ENCODE measurements around the gene UCN2. TPM values are rescaled to one million over a fixed set of nuclear protein-coding genes. Genes with fewer than 3 reads are reported as not detected.

Gene UCN2
- total and polyA plus RNA-seq, 2 donors (not counting 3 experiments of a cell fraction or from before 2014, with no cell fraction given) = 0.11 TPM; not detected in 1

- H3K4me1 ChIP-seq (ENCODE audit: control insufficient read depth, extremely low read depth, insufficient read depth, low read length) = peaks cover 6% of the 10 kb centered on the region
Observed at GRCh38 chr3:48592519-48593087, 29.0 kb upstream of the UCN2 start.

More at GRCh38 chr3:48592519-48593087, 29.0 kb upstream of the UCN2 start:
- ChIA-PET POLR2A (no interaction called here), CTCF (interaction anchor here (1.4 kb wide), 1 partner anchor 9 kb away, joined by 3 read pairs; no protein-coding TSS in a partner anchor)
- FAIRE-seq = no peak
- BruUV-seq (replicated peaks) = no TSS peak
- dilution Hi-C loops (cut with MboI; ENCODE audit: extremely low pct_ligation_motif_present, low sequenced_read_pairs) (no loop called here), intact Hi-C loops (cut with micrococcal nuclease) (no loop called here)
- Histone ChIP-seq H3K9me3 (replicated peaks; ENCODE audit: control insufficient read depth, insufficient read depth, low read length) (no peaks in the 10 kb centered on the region), H4K20me1 (replicated peaks; ENCODE audit: control insufficient read depth, extremely low read depth, insufficient read depth, low read length) (no peaks in the 10 kb centered on the region), H3K79me2 (ENCODE audit: control insufficient read depth, insufficient read depth, low read length) (no peaks in the 10 kb centered on the region), H3K9ac (replicated peaks; ENCODE audit: extremely low read depth, insufficient read depth, low read length) (no peak overlapping the region), H3K9me1 (replicated peaks; ENCODE audit: control insufficient read depth, extremely low read depth, insufficient read depth, low read length) (no peaks in the 10 kb centered on the region), H2AFZ (ENCODE audit: low read depth, low read length) (no peak overlapping the region), H3K27me3 (ENCODE audit: control insufficient read depth in 2 of 2, insufficient read depth in 2 of 2, low read length in 2 of 2) (peaks cover 9 to 11% of the 10 kb centered on the region in 2 experiments), H3K36me3 (ENCODE audit: control insufficient read depth in 2 of 2, extremely low read depth in 1 of 2, insufficient read depth in 2 of 2, low read length in 2 of 2) (no peaks in the 10 kb centered on the region), H3K4me3 (replicated peaks in 1 of 3; ENCODE audit: insufficient read depth in 1 of 3, low read depth in 1 of 3, low read length in 3 of 3) (no peak overlapping the region), H3K4me2 (ENCODE audit: insufficient read depth, low read length) (no peak overlapping the region), H3K27ac (ENCODE audit: insufficient read depth, low read depth, low read length) (no peak overlapping the region)
- TF ChIP-seq MYC (IDR thresholded peaks at IDR 0.05; ENCODE audit: low read depth, low read length) (no peak), CTCF (IDR thresholded peaks at IDR 0.05; ENCODE audit: extremely low read depth in 1 of 2, insufficient read depth in 1 of 2, low read depth in 1 of 2, low read length in 2 of 2) (no peak), POLR2A (IDR thresholded peaks at IDR 0.05; ENCODE audit: low read depth, low read length) (no peak), GATA2 (IDR thresholded peaks at IDR 0.05; ENCODE audit: insufficient read depth, insufficient read length, low read depth, low read length) (no peak), POLR2AphosphoS5 (IDR thresholded peaks at IDR 0.05; ENCODE audit: insufficient read depth, low read depth, low read length) (no peak), EZH2 (IDR thresholded peaks at IDR 0.05; ENCODE audit: borderline replicate concordance, low read depth, low read length, severe bottlenecking) (no peak), JUN (IDR thresholded peaks at IDR 0.05; ENCODE audit: borderline replicate concordance, insufficient read depth, insufficient read length, low read depth) (no peak), MAX (IDR thresholded peaks at IDR 0.05; ENCODE audit: insufficient read depth, insufficient read length) (no peak), FOS (IDR thresholded peaks at IDR 0.05; ENCODE audit: borderline replicate concordance, insufficient read depth, low read length) (no peak)
- DNase-seq (ENCODE audit: low read depth, low spot score) = no peak
